HT-29 (cell line): ENCODE results near the gene TRPM3. TPM values are rescaled to one million over a fixed set of nuclear protein-coding genes. Genes with fewer than 3 reads are reported as not detected.

ENCODE experiments used
- DNase-seq: peaks from one replicate; pipeline ENCODE4 v3.0.0-alpha.2; 2015; ENCODE audit warnings: low spot score
- total RNA-seq: library from RNA; depleted of rRNA; stranded (reverse); fragments of >200 nt; shearing (Covaris generic); gene quantifications from 2 replicates; pipeline ENCODE4 v1.2.3, GENCODE V29; 2014

The TRPM3 gene
- total RNA-seq, 1 experiment from 2014 or later, result not detected

GRCh38 chr9:70561111-70561510 lies 560.3 kb downstream of the TRPM3 start:
- no peak for DNase-seq

DNA sequence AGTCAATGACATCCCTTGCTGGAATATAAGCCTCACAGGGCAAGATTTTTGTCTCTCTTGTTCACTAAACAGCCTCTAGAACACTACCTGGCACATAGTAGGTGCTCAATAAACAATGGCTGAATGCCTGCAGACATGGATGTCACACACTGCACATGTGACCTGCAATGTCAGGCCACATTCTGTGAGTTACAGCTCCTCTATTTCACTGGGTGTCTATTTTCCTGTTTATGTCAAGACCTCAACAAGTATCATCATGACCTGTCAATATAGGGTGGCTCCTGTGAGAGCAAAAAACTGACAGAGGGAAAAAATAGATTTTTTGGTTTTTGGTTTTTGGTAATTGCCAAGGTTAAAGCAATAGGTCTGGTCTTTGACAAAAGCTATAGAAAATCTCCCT lies 562.3 kb downstream of the TRPM3 start:
- no peak for DNase-seq

DNA sequence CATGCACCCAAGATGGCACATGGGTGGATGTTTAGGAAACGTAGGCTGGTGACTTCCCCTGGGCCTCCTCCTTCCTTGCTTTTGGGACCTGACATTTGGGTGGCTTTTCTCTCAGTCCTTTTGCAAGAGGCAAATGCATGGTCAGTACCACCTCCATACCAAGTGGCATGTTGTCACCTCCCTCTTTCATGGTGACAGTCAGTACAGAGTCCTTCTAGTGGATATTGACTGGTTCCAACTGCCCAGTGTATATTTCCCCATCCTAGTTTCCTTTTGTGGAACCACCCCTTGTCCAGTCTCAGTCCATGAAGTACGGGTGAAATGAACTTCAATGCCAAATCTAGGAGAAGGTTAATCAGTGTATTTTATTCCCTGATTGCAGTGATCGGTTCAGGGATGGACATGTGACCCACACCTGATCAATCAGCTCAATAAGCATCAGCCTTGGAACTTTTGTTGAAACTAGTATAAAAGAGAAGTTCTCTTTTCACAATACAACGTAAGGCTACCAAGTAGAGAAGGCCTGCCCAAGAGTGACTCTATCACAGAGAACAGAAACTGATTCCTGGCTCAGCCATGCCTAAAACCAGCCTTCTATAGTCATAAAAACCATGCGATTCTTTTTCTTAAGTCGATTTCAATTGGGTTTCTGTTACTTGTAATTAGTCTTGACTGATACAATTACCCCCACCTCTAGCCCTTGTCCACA lies 563.6 kb downstream of the TRPM3 start:
- DNase-seq, result no peak

DNA sequence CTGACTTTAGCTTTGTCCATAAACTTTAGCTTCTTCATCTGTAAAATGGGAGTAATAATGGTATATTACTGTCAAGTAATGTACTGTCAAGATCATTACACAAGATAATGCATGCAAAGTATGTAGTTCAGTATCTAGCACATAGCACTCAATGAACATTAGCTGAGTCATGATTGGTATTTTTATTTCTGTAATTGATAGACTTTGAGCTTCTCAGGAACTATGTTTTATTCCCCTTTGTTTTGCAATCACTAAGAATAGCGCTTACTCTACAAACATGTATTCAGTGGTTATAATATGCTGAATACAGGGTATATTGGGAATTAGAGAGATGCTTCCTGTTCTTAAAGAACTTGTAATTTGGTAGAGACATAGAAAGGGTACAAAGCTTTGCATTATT lies 564.6 kb downstream of the TRPM3 start:
- no peak for DNase-seq

DNA sequence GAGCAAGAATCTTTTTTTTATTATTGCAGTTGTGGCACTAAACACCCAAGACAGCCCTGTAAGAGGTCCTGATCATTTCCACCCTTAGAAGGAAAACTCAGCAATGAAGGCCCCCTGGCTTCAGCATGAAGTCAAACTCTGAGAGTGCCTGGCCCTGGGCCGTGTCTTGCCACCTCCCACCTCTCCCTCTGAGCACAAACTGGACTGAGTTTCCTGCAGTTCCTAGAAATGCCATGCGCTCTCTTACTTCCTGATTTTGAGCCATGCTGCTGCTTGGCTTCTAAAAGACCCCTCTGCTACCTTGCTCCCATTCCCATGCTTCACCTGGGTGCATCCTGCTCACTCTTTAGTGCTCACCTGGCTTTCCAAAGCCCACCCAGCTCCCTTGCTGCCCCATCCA lies 566.5 kb downstream of the TRPM3 start:
- DNase-seq, result no peak

DNA sequence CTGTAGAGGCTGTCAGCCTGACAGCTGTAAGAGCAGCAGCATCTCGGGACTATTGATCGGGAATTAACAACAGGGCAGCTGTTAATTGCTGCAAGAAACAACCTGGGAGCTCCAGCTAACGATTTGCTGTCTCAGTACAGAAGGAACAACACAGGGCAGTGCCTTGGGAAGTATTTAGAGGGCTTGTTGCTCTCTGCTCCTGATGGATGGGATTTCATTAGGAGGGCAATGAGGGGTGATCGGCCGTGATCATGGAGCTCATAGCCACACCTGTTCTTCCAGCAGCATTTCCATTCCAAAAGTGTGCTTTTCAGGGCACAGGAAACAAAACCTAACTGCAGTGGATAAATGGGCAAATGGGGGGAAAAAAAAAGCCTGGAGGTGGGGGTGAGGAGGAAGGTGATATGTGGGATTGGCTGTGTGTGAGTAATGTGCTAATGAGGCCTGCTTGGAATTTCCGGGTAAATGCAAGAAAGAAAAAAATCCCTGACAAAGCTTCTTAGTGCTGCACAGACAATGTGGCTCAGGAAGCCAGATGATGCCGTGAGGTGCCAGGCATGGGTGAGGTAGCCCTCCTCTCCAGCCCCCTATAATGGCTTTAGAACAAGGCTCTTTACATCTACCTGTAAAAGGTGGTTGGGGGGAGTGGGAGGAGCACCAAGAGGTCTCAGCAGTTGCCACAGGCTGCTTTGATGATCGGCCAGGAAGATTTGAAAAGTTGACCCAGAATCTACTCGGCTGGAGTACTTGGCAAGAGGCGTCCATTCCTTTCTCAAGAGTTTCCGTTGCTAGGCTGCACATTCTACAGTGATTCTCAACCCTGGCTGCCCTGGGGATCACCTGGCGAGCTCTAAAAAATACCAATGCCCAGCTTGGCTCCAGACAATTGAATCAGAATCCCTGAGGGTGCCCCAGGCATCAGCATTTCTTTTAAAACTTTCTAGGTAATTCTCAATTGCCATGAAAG lies 567.4 kb downstream of the TRPM3 start:
- no peak for DNase-seq

- DNase-seq, result no peak
Observed at GRCh38 chr9:70552561-70552960, 568.9 kb downstream of the TRPM3 start.

DNA sequence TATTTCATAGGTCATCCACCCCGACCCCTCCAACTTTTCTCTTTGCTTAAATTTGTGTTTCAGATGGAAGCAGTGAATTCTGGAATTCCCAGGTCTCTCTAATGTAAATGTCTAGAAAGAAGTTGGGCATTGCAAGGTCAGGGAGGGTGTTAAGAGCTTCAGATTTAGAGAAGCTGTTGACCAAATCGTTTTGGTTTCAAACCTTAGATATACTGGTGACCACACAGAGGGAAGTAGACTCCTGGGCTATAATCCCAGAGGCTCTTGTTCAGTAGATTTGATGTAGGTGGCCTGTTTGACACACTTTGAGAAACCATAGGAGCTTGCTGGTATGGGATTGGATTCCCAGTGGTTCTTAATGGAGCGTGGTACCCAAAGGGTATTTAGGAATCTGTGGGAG lies 569.6 kb downstream of the TRPM3 start:
- no peak for DNase-seq

DNA sequence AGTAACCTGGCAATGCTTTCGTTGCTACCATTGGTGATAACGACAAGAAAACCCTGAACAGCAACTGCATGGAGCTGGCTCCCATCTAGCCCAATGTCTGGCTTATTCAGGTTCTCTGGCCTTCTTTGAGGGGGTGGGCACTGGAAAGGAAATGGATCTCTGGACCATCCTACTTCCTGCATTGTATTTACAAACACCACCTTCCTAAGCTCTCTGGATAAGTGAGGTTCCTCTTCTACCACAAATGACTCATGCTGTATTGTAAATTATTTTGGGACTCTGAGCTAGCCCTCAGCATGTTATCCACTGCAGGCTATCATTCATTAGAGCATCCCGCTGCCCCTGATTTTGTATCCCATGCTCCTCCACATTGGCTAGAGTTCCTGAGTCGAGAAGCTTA lies 570.0 kb downstream of the TRPM3 start:
- no peak for DNase-seq

DNA sequence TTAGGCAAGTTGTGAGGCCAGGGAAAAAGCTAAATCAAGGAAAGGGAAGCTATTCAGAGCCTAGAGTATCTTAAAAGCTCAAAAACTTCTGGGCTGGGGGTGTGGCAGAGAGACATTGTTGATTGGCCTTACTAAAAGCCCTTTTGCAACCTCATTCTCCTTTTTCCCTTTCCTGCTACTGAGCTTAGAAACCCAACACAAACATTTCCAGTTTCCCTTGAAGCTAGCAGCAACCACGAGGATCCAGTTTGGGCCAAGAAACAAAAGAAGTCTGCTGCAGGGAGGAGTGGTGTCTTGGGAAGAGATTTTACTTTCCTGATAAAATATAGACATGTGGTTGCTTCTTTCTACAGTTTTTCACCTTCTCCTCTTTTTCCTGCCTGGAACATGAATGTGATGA lies 571.5 kb downstream of the TRPM3 start:
- no peak for DNase-seq

GRCh38 chr9:70542311-70542931 lies 579.0 kb downstream of the TRPM3 start:
- no peak for DNase-seq

DNA sequence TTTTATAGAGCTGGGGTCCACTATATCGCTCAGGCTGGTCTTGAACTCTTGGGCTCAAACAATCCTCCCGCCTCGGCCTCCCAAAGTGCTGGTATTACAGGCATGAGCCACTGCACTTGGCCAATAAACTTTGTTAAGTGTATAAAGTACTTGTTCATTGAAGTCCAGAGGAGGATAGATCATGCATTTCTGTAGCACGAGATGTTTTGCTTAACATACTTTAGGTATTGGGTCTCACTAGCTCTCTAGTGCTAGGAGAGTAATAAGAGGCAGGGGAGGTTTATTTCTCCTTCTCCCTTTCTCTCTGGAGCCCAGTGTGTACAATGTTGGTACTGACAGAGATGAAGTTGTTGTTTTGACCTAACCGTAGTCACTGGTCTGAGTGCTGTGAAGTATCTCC lies 581.4 kb downstream of the TRPM3 start:
- DNase-seq, result no peak

DNA sequence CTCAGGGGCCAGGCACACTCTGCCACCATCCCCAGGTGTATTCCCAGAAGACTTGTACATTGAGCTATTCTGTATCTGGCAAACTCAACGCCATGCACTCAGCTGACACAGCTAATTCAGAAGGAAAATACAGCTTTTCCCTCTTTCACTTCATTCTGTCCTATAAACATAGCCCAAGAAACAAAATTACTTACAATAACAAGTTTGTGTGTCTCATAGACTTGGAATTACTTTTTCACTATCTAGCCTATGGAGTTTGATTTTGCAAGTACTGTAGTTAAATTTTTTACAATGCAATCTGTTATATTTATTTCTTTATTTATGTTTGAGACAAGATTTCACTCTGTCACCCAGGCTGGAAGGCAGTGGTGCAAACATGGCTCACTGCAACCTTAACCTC lies 581.9 kb downstream of the TRPM3 start:
- DNase-seq, result no peak

DNA sequence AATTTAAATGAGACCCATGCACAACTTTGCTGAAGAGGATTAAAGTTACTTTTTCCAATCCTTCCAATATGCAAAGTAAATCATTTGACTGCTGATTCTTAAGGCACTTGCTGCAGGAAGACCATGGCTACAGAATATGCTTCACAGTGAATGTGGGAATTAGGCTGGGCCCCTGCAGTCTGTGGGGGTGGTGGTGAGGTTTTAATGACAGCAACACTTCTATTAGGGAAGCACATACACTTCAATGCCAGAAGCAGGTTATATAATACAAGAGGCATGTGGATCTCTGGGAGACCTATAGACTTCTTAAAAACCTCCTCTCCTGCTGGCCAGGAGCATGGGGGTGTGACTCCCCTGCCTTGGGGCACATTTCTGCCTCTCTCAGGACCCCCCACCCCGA lies 582.4 kb downstream of the TRPM3 start:
- no peak for DNase-seq

DNA sequence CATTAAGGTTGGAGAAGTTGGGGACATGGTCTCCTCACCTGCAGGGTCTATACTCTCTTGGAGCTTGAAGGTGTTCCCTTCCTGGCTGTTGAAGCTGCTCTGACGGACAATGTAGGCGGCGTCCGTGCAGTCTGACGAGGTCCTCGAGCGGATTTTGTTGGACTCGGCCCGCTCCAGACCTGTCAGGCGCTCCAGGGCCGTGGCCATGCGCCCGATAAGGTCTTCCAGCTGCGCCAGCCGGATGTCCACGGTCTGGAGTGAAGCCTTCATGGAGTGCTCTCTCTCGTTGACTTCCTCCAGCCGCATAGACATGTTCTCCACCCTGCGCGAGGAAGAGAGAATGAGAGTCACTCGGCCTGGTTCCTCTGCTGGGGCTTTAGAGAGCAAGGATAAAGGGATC lies 584.3 kb downstream of the TRPM3 start:
- DNase-seq, result no peak

GRCh38 chr9:70535546-70536323 lies 585.7 kb downstream of the TRPM3 start:
- DNase-seq, result no peak

DNA sequence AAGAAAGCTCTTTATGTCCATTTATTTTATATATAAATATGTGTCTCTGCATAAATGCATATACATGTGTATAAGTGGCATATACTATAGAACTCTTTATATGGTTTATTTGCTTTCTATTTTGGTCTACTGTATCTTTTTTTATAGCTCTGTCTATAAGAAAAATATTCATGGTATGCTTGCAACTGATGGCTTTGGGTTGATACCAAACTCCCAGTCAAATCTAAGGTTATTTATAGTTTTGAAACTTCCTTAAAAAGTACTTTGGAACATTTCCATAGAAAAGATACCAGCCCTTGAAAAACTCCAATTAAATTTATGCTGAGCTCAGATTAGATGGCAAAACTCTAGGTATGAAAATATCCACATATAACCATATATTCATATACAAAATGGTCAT lies 587.0 kb downstream of the TRPM3 start:
- DNase-seq, result no peak

DNA sequence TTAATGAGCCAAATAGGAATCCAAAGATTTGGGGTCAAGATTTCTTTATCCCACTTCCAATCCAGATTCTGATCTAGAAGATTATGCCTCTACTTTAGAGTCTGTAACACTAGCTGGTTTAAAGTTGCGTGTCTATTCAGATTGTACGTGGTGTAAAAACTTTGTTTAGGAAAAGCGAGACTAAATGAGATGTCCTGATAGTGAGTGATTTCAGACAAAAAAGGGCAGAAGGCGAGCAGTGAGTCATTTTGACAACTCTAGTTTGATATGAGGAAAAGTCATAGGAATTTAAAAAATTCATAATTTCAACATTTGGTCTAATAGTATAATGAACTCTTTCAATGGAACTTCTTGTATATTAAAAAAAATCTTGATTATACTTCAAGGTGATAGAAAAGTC lies 587.4 kb downstream of the TRPM3 start:
- DNase-seq, result no peak

- no peak for DNase-seq
Observed at GRCh38 chr9:70533492-70533891, 587.9 kb downstream of the TRPM3 start.

DNA sequence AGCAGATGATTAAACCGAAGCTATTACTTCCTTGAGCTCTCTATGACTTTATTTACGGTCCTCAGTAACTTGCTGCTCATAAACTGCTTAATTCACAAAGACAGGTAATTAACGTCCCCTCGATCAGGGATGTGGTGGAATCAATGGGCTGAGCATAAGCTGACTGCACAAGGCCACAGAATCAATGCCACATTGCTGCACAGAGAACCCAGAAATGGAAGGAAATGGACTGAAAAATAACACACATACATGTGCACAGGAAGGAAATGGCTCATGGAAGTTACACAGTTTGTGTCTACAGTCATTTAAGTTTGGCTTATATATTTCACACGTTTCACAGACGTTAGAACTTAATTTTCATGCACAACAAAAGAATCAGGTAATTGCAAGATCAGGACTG lies 588.7 kb downstream of the TRPM3 start:
- DNase-seq, result no peak

GRCh38 chr9:70531311-70531710 lies 590.1 kb downstream of the TRPM3 start:
- no peak for DNase-seq

- no peak for DNase-seq
Observed at GRCh38 chr9:70530716-70531115, 590.7 kb downstream of the TRPM3 start.
